GM12801 (cell line): ENCODE data around the gene ELMO3.

Experiments used
- CTCF ChIP-seq: IDR thresholded peaks from one replicate; pipeline ENCODE4 v1.5.1; 2011; ENCODE audit warnings: control low read depth; ENCODE audit not compliant: insufficient read length; ENCODE audit errors: extremely low read depth

Gene ELMO3

GRCh38 chr16:67240506-67240905 lies 41.6 kb downstream of the ELMO3 start:
- no peak for TF ChIP-seq CTCF

- no peak for TF ChIP-seq CTCF
Measured at GRCh38 chr16:67241008-67241900, 42.3 kb downstream of the ELMO3 start.

- no peak for TF ChIP-seq CTCF
Measured at GRCh38 chr16:67242138-67242730, 43.3 kb downstream of the ELMO3 start.

GRCh38 chr16:67243481-67243880 lies 44.5 kb downstream of the ELMO3 start:
- no peak for TF ChIP-seq CTCF

- no peak for TF ChIP-seq CTCF
Measured at GRCh38 chr16:67244387-67245185, 45.7 kb downstream of the ELMO3 start.

- TF ChIP-seq CTCF = no peak
Measured at GRCh38 chr16:67245186-67245585, 46.3 kb downstream of the ELMO3 start.

- TF ChIP-seq CTCF = no peak
Measured at GRCh38 chr16:67245674-67246080, 46.7 kb downstream of the ELMO3 start.
